GM12892 (cell line): ENCODE data around the gene KIFC3.
"Not testable (repeated sequence)": the region's sequence is repeated elsewhere in the genome, so short reads cannot be mapped to it uniquely, and the experiment has no call there.

Source experiments
- DNase-seq: peaks from one replicate; pipeline ENCODE4 v3.0.0; 2011; ENCODE audit not compliant: insufficient read length
- FAIRE-seq: peaks from 2 replicates; lab custom pipeline; 2011; peaks lifted over from hg19 to GRCh38; lab: Jason Lieb, UNC
- POLR2A ChIP-seq: IDR thresholded peaks from 2 replicates; pipeline ENCODE4 v1.6.1; 2011; ENCODE audit warnings: low read depth, low read length, control low read depth
- POLR2AphosphoS5 ChIP-seq: IDR thresholded peaks from 2 replicates; pipeline ENCODE4 v1.6.1; 2011; ENCODE audit warnings: low read depth, low read length, control low read depth
- TAF1 ChIP-seq: IDR thresholded peaks from 2 replicates; pipeline ENCODE4 v1.6.1; 2011; ENCODE audit warnings: low read depth, mild to moderate bottlenecking, control low read depth, low read length, borderline replicate concordance

Gene KIFC3

GRCh38 chr16:57725554-57725953 lies 76.7 kb downstream of the KIFC3 start:
- DNase-seq: no peak
- TF ChIP-seq TAF1 (no peak), POLR2A (no peak), POLR2AphosphoS5 (no peak)
- FAIRE-seq: no peak

DNA sequence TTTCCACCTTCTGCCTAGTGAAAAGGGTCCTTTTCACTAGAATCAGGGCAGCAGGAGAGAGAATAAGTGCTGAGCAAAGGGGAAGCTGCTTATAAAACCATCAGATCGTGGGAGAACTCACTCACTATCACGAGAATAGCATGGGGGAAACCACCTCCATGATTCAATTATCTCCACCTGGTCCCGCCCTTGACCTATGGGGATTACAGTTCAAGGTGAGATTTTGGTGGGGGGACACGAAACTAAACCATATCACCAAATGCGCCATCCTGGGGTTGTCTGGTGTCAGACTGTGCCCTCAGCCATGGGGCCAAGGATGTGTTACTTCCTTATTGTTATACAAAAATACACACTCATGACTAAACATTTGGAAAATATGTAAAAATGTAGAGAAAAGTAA lies 77.1 kb downstream of the KIFC3 start:
- FAIRE-seq (peak; percentile 46), DNase-seq (no peak)
- TF ChIP-seq POLR2AphosphoS5 (no peak), POLR2A (no peak), TAF1 (no peak)

- FAIRE-seq (no peak), DNase-seq (no peak)
- TF ChIP-seq POLR2AphosphoS5: no peak
- TF ChIP-seq TAF1: no peak
- no peak for TF ChIP-seq POLR2A
Measured at GRCh38 chr16:57724531-57724930, 77.8 kb downstream of the KIFC3 start.

- no peak for TF ChIP-seq POLR2AphosphoS5
- TF ChIP-seq POLR2A: no peak
- no peak for TF ChIP-seq TAF1
- DNase-seq (no peak), FAIRE-seq (no peak)
Measured at GRCh38 chr16:57723170-57723569, 79.1 kb downstream of the KIFC3 start.

DNA sequence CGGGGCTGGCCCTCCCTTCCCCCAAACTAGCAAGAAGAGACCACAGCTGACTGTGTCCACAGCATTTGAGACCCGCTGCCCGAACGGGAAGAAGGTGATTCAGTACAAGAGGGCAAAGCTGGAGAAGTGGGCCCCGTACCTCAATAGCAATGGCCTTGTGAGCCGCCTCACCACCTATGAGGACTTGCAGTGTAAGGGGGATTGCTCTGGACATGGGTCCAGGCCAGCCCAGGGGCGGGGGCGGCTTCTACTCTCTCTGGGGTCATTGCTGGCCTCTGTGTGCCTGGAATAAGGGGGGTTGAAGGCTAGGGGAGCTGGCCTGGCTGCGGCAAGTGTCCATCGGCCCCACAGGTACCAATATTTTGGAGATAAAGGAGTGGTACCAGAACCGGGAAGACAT lies 79.6 kb downstream of the KIFC3 start:
- no peak for TF ChIP-seq POLR2AphosphoS5
- FAIRE-seq (no peak), DNase-seq (no peak)

GRCh38 chr16:57722210-57722499 lies 80.1 kb downstream of the KIFC3 start:
- DNase-seq: no peak
- TF ChIP-seq TAF1: no peak
- no peak for TF ChIP-seq POLR2A
- no peak for TF ChIP-seq POLR2AphosphoS5
- FAIRE-seq: no peak

DNA sequence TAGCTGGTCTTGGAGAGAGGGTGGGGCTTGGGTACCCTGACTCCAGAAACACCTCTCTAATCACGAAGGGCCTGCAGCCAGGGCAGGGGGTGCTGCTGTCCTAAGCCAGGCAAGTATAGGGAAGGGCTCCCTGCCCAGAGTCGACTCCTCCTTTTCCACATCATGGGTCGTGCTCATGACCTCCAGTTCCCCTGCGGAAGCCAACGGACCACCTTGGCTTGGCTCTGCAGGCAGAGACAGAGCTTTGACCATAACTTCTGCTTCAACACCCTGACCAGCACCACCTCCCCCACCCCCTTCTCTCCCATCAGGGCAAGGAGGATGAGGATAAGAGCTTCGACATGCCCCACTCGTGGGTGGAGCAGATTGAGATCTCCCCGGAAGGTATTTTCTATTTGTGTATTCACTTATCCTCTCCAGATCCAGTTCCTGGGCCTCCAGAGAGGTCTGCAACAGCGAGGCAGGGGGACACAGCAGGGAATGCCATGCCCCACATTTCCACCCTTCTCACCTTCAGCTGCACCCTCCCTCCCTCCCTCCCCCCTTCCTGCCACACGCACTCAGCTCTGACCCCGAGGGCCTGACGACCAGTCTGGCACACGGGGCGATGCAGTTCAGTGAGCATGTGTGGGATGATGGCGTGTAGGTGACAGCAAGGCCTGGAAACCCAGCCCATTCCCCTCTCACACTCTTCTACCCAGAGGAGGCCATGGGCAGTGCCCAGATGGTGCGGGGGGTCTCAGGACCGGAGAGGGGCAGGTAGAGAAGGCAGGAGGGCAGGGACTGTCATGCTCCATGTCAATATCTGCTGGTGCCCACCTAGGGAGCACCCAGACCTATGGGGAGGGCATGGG lies 80.7 kb downstream of the KIFC3 start:
- DNase-seq (no peak), FAIRE-seq (no peak)
- TF ChIP-seq TAF1 (no peak), POLR2A (no peak), POLR2AphosphoS5 (no peak)

- FAIRE-seq: peak; percentile 87
- TF ChIP-seq POLR2A (no peak), POLR2AphosphoS5 (no peak), TAF1 (no peak)
- DNase-seq: no peak
Measured at GRCh38 chr16:57720142-57720575, 82.1 kb downstream of the KIFC3 start.

DNA sequence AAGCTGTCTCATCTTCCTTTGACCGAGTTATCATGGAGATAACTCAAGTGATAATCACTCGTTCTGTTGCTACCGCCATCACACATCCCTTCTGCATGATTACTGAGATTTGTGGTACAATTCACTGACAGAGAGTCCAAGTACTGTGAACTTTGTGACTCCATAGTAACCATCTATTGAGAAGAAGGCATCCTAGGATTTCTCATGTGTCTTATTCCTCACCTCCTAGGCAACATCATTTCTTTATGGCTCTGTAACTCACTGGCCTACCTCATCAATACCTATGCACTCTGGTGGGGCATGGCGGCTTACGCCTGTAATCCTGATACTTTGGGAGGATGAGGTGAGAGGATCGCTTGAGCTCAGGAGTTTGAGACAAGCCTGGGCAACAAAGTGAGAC lies 88.2 kb downstream of the KIFC3 start:
- DNase-seq (no peak), FAIRE-seq (no peak)
- TF ChIP-seq POLR2AphosphoS5: no peak
- TF ChIP-seq POLR2A: no peak
- no peak for TF ChIP-seq TAF1

DNA sequence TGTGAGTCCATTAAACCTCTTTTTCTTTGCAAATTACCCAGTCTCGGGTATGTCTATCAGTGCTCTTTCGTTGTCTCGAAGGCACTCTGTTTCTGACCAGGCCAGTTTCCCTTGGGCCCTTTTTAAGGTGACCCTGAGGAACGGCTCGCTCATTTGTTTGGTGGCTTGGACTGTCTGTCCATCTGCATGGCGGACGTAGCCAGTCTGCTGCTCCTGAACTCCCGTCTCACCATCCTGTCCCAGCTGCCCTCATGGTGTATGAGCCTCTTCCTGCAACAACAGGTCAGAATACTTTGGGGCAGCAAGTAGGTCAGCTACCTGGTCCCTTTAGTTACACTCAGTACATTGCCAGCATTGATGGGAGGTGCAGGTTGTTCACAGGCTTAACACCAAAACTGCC lies 88.7 kb downstream of the KIFC3 start:
- FAIRE-seq: no peak
- no peak for DNase-seq

DNA sequence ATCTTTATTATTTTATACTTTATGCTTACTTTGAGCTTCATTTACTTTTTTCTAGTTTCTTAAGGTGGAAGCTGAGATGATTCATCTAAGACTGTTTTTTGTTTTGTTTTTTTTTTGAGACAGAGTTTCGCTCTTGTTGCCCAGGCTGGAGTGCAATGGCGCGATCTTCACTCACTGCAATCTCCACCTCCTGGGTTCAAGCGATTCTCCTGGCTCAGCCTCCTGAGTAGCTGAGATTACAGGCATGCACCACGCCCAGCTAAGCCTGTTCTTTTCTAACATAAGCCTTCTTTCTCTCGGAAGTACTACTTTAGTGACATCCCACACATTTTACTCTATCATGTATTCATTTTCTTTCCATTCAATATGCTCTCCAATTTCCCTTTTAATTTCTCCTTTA lies 89.7 kb downstream of the KIFC3 start:
- not testable (repeated sequence) for FAIRE-seq

More for the DNA sequence above, 88.7 kb downstream of the KIFC3 start:
- TF ChIP-seq TAF1 (no peak), POLR2AphosphoS5 (no peak), POLR2A (no peak)

GRCh38 chr16:57711993-57712392 lies 90.3 kb downstream of the KIFC3 start:
- FAIRE-seq: no peak
- no peak for TF ChIP-seq POLR2A
- no peak for TF ChIP-seq TAF1
- no peak for TF ChIP-seq POLR2AphosphoS5
- no peak for DNase-seq

More for the DNA sequence above, 89.7 kb downstream of the KIFC3 start:
- DNase-seq: not testable (repeated sequence)
